Transverse colon (tissue), 4 donors: ENCODE data around the gene PLA2G4B. TPM values are rescaled to one million over a fixed set of nuclear protein-coding genes. Genes with fewer than 3 reads are reported as not detected.

Experiments
- DNase-seq: peaks from one replicate; pipeline ENCODE4 v3.0.0-alpha.2; 2019
- H3K27ac ChIP-seq, 4 donors: fragments of 200-600 bp; sonication (generic); 2 replicates each; pipeline ENCODE4 v1.5.1; 2016 to 2018; ENCODE audit warnings: inconsistent platforms in 4 of 4
- H3K27me3 ChIP-seq: fragments of 200-600 bp; sonication (generic); 2 replicates; pipeline ENCODE4 v1.5.1; 2017; ENCODE audit warnings: inconsistent platforms
- H3K36me3 ChIP-seq, 4 donors: fragments of 200-600 bp; sonication (generic); 2 replicates each; pipeline ENCODE4 v1.5.1; 2017 to 2019; ENCODE audit warnings: inconsistent platforms in 4 of 4
- H3K4me1 ChIP-seq, 4 donors: fragments of 200-600 bp; sonication (generic); 2 replicates each; pipeline ENCODE4 v1.5.1; 2017 to 2020; ENCODE audit warnings: inconsistent platforms in 4 of 4
- H3K4me3 ChIP-seq, 4 donors: fragments of 200-600 bp; sonication (generic); 1 replicate in 1 of 4; 2 replicates in 3 of 4; pipeline versions ENCODE4 v1.5.1 to v1.6.1; 2017 to 2019; ENCODE audit warnings: inconsistent platforms in 4 of 4
- H3K9me3 ChIP-seq, 2 donors: fragments of 200-600 bp; sonication (generic); 2 replicates each; pipeline ENCODE4 v1.5.1; 2017 to 2019; ENCODE audit warnings: inconsistent platforms in 2 of 2
- EP300 ChIP-seq: sonication (generic); formaldehyde crosslinking; IDR thresholded peaks from one replicate; pipeline ENCODE4 v1.6.1; 2017; ENCODE audit warnings: antibody characterized with exemption, low read depth
- POLR2A ChIP-seq: fragments of 450-650 bp; IDR thresholded peaks from one replicate; pipeline ENCODE4 v1.6.1; 2016; ENCODE audit warnings: antibody characterized with exemption, mild to moderate bottlenecking, moderate library complexity
- POLR2AphosphoS5 ChIP-seq, 3 donors: sonication (generic); formaldehyde crosslinking; IDR thresholded peaks; one replicate each; pipeline ENCODE4 v1.6.1; 2016; ENCODE audit warnings: antibody characterized with exemption in 3 of 3
- WGBS, 2 donors: methylation state at CpG; one replicate each; pipeline ENCODE4 v1.1.5; 2018; ENCODE audit warnings: low coverage in 1 of 2; 5-methylcytosine and 5-hydroxymethylcytosine counted together
- in situ Hi-C, 4 donors: fragments of 200-750 bp; cut with MboI; loops; one replicate each; pipeline versions ENCODE4 v1.15.0 to v1.15.1; 2017; ENCODE audit warnings: low sequenced_read_pairs in 3 of 4, low pct_ligation_motif_present in 1 of 4, low pct_unique_long_range_greater_than_20kb in 1 of 4
- intact Hi-C: fragments of 100-400 bp; cut with DNase I; formaldehyde crosslinking; loops from one replicate; pipeline ENCODE4 v1.15.1; 2023; ENCODE audit warnings: low total_unique reads
- total RNA-seq, 4 donors: library from RNA; depleted of rRNA; stranded (reverse); fragments of >200 nt; gene quantifications; one replicate each; pipeline ENCODE4 v1.1.0, GENCODE V29; 2016
- TF ChIP-seq, protein P1 (sequence below), 5 experiments: fragments of 200-600 bp in 3 of 5; fragments of 450-650 bp in 2 of 5; sonication (generic) in 3 of 5; IDR thresholded peaks; 1 replicate in 2 of 5; 2 replicates in 3 of 5; pipeline ENCODE4 v1.5.1; 2016 to 2017; ENCODE audit warnings: antibody characterized with exemption in 5 of 5, inconsistent platforms in 3 of 5, mild to moderate bottlenecking in 2 of 5, moderate library complexity in 1 of 5

Gene PLA2G4B
- total RNA-seq, 4 donors from 2014 or later, result 1.6 to 5.2 (median 3.5) TPM; not detected in 1

DNA sequence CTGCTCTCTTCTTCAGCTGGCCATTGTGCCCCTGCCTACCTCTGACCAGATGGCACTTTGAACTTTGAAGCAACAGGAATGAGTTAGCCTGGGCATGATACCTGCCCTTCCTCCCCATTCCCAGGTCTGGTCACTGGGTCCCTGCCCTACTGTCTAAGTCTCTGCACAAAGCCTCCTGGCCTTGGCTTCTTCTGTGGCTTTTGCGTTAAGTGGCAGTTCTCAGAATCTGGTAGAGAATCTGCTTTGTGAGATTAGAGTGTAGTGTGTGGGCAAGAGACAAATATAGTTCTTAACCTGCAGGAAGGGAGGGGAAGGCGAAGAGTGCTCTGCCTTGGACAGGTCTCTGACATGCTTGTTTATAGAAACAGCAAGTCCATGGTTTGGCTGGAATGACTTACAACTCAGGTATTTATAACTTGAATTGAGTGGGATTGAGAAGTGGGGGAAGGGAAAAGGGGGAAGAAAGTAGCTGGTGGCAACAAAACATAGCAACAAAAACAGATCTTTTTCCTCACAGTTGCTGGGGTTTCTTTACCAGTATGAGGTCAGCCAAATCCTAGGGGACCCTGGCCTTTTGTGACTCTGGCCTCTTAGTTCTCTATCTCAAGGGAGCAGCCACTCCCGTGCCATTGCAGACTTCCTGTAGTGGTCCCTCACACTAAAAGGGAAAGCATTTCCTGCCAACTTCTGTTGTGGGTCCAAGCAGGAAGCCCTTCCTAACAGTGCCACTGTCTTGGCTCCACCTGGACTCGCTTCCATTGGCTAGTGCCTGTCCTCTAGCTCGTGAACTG, 47.7 kb upstream of the PLA2G4B start:
- TF ChIP-seq, protein P1, sequence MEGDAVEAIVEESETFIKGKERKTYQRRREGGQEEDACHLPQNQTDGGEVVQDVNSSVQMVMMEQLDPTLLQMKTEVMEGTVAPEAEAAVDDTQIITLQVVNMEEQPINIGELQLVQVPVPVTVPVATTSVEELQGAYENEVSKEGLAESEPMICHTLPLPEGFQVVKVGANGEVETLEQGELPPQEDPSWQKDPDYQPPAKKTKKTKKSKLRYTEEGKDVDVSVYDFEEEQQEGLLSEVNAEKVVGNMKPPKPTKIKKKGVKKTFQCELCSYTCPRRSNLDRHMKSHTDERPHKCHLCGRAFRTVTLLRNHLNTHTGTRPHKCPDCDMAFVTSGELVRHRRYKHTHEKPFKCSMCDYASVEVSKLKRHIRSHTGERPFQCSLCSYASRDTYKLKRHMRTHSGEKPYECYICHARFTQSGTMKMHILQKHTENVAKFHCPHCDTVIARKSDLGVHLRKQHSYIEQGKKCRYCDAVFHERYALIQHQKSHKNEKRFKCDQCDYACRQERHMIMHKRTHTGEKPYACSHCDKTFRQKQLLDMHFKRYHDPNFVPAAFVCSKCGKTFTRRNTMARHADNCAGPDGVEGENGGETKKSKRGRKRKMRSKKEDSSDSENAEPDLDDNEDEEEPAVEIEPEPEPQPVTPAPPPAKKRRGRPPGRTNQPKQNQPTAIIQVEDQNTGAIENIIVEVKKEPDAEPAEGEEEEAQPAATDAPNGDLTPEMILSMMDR (IDR thresholded peaks at IDR 0.05), result no peak
- TF ChIP-seq POLR2AphosphoS5 (IDR thresholded peaks at IDR 0.05), result no peak
- no peak for TF ChIP-seq POLR2A
- TF ChIP-seq EP300, result no peak
- intact Hi-C loops, result no loop called here
- H3K27me3 ChIP-seq, result no peaks in the 10 kb centered on the region
- 73 to 82% methylated on average over 2 to 5 of the region's 5 CpGs for WGBS, 2 donors
- in situ Hi-C loops, result no loop called here
- no peak overlapping the region for H3K4me3 ChIP-seq
- no peaks in the 10 kb centered on the region for H3K9me3 ChIP-seq
- peak overlapping the region in 1 of 4 donors; percentile 42 for H3K27ac ChIP-seq
- DNase-seq, result no peak
- peaks cover 9 to 36% (median 24%) of the 10 kb centered on the region in 4 donors for H3K4me1 ChIP-seq
- no peaks in the 10 kb centered on the region for H3K36me3 ChIP-seq

DNA sequence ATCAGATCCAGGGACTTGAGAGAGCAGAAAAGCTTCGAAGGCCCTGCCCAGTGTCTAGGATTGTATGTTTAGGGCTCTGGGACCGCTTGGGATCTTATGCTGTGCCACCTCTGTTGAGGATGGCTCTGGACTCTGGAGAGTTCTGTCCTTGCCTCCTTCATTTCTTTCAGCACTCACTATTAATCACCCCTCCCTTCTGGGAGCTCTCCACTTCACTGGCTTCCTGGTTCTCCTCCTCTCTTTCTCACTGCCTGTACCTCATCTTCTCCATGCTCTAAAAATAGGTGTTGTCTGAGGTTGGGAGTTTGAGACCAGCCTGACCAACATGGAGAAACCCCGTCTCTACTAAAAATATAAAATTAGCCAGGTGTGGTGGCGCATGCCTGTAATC, 47.1 kb upstream of the PLA2G4B start:
- TF ChIP-seq EP300, result no peak
- no peak for TF ChIP-seq POLR2AphosphoS5 (IDR thresholded peaks at IDR 0.05)
- TF ChIP-seq POLR2A, result no peak
- TF ChIP-seq, protein P1 (IDR thresholded peaks at IDR 0.05), result no peak
- Histone ChIP-seq H3K9me3 (no peaks in the 10 kb centered on the region), H3K4me1 (peaks cover 9 to 42% (median 26%) of the 10 kb centered on the region in 4 donors), H3K27ac (peak overlapping the region in 1 of 4 donors; percentile 42), H3K4me3 (no peak overlapping the region), H3K36me3 (no peaks in the 10 kb centered on the region), H3K27me3 (no peaks in the 10 kb centered on the region)
- WGBS, 2 donors, result 93 to 100% methylated on average over 1 to 4 of the region's 4 CpGs
- DNase-seq, result no peak
- in situ Hi-C loops (no loop called here), intact Hi-C loops (no loop called here)

DNA sequence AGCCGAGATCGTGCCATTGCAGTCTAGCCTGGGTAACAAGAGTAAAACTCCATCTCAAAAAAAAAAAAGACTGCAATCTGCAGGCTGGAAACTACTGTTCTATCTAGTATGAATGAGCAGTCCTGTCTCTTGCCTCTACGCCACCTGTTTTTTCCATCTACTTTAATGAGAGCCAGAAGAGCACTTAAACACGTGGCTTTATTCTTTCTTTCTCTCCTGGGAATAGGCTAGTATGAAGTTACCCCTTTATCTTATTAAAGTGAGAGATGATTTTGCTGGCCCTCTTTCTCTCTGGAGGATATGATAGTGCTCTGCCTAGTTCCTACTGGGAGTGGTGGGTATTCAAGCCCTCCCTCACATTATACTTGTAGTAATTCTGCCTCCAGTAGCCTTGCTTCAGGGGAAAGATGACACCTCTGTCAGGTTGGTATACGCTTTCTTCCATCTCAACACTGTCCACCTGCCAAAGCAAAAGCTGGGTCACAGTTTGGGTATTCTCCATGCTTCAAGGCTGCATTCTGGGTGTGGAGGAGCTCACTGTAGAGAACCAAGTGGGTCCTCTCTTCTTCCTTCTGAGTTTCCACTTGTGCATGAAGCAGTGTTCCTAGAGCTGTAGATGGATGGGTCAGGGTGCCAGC, 46.5 kb upstream of the PLA2G4B start:
- intact Hi-C loops, result no loop called here
- Histone ChIP-seq H3K9me3 (no peaks in the 10 kb centered on the region), H3K4me1 (peaks cover 9 to 45% (median 26%) of the 10 kb centered on the region in 4 donors), H3K36me3 (no peaks in the 10 kb centered on the region), H3K27ac (no peak overlapping the region), H3K4me3 (no peak overlapping the region), H3K27me3 (no peaks in the 10 kb centered on the region)
- in situ Hi-C loops, result no loop called here
- TF ChIP-seq, protein P1 (IDR thresholded peaks at IDR 0.05), result no peak
- TF ChIP-seq EP300 (no peak), POLR2AphosphoS5 (IDR thresholded peaks at IDR 0.05) (no peak), POLR2A (no peak)
- no peak for DNase-seq
- 92% methylated on average over 4 to 5 of the region's 5 CpGs for WGBS, 2 donors

DNA sequence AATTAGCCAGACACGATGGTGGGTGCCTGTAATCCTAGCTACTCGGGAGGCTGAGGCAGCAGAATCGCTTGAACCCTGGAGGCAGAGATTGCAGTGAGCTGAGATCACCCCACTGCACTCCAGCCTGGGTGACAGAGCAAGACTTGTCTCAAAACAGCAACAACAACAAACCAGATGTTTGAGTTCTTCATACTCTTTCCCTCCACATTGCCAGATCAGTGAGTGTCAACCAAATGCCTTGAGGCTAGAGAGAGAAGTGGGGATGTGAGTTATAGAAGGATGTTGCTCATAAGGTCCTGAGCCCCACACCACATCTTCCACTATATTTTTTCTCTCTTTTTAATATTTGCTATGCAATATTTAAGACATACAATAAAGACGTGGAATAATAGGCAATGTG, 44.6 kb upstream of the PLA2G4B start:
- intact Hi-C loops (no loop called here), in situ Hi-C loops (no loop called here)
- Histone ChIP-seq H3K27me3 (no peaks in the 10 kb centered on the region), H3K27ac (no peak overlapping the region), H3K9me3 (no peaks in the 10 kb centered on the region), H3K36me3 (no peaks in the 10 kb centered on the region), H3K4me1 (peaks cover 9 to 38% (median 21%) of the 10 kb centered on the region in 4 donors), H3K4me3 (no peak overlapping the region)
- WGBS, 2 donors, result 67 to 86% methylated on average over 1 to 4 of the region's 4 CpGs
- no peak for DNase-seq
- TF ChIP-seq POLR2AphosphoS5 (IDR thresholded peaks at IDR 0.05) (no peak), POLR2A (no peak), EP300 (no peak)
- TF ChIP-seq, protein P1 (IDR thresholded peaks at IDR 0.05), result no peak
